ENCODE results near the gene CLEC4M.

Gene CLEC4M, protein sequence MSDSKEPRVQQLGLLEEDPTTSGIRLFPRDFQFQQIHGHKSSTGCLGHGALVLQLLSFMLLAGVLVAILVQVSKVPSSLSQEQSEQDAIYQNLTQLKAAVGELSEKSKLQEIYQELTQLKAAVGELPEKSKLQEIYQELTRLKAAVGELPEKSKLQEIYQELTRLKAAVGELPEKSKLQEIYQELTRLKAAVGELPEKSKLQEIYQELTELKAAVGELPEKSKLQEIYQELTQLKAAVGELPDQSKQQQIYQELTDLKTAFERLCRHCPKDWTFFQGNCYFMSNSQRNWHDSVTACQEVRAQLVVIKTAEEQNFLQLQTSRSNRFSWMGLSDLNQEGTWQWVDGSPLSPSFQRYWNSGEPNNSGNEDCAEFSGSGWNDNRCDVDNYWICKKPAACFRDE

DNA sequence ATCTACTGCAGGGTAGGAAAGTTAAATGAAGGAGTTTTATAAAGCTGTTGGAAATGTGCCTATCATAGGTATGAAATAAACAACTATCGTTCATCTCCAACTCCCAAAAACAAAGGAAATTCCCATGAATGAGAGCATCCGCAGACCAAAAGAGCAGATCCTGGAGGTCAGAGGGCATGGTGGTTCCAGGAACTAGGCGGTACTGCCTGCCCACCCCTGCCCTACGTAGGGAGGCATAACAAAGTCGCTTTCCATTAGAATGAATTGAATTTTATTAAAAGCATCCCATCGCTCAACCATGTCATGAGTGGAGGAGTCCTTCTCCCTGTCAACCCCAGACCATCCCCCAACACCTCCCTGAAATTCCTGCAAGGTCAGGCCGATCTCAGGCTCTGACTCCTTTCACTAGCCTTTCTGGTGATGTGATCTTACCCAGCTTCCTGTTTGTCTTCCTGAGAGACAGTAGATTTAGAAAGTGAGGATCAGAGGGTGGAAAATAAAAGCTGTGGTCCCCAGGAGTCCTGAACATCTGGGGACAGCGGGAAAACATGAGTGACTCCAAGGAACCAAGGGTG lies at the start of gene CLEC4M:
TSS of gene CLEC4M (plus strand) at position 525 of the 575 bp plus-strand sequence. CDS start at position 549, 24 bp downstream.
- DNase-seq (ENCODE audit: low spot score): no peak

DNA sequence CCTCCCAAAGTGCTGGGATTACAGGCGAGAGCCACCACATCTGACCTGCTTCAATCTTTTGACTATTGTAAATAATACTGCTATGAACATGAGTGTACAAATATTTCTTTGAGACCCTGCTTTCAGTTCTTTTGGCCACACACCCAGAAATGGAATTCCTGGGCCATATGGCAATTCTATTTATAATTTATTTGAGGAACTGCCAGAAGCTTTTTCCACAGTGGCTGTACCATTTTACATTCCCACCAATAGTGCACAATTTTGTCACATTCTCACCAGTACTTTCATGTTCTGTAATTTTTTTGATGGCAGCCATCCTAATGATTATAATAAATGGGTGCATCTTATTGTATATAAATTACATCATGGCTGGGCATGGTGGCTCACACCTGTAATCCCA lies 47.4 kb upstream of the CLEC4M start:
- no peak for DNase-seq (ENCODE audit: low spot score)

DNA sequence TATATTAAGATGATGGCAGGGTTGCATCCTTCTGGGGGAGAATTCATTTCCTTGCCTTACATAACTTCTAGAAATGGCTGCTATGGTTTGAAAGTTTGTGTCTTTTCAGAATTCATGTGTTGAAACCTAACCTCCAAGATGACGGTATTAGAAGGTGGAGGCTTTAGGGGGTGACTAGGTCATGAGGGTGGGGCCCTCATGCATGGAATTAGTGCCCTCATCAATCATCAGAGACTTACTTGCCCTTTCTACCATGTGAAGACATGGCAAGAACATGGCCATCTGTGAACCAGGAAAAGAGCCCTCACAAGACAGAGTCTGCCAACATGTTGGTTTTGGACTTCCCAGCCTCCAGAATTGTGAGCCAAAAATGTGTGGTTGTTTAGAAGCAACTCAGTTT lies 46.3 kb upstream of the CLEC4M start:
- no peak for DNase-seq (ENCODE audit: low spot score)

DNA sequence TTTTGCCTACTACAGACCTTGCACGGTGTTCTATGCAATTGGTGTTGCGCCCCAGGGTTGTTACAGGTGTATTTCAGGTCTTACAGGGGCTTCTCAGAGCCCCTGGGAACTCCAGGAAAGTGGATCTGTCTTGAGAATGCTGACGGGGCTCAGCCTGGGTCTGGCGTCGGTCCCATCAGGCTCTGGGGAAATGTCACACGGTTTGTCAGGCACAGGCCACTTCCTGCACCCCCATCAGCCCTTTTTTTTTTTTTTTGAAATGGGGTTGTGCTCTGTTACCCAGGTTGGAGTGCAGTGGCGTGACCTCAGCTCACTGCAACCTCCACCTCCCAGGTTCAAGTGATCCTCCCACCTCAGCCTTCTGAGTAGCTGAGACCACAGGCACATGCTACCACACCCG lies 44.4 kb upstream of the CLEC4M start:
- DNase-seq (ENCODE audit: low spot score): no peak

DNA sequence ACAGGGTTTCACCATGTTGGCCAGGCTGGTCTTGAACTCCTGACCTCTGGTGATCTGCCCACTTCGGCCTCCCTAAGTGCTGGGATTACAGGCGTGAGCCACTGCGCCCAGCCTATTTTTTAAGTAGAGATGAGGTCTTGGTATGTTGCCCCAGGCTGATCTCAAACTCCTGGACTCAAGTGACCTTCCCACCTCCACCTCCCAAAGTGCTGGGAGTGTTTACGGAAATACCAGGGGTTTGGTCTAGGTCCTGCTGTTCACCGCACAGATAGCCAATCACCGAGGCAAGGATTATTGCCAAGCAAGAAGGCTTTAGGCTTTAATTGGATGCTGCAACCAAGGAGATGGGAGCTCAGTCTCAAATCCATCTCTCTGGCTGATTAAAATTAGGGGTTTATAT lies 42.7 kb upstream of the CLEC4M start:
- DNase-seq (ENCODE audit: low spot score): no peak

DNA sequence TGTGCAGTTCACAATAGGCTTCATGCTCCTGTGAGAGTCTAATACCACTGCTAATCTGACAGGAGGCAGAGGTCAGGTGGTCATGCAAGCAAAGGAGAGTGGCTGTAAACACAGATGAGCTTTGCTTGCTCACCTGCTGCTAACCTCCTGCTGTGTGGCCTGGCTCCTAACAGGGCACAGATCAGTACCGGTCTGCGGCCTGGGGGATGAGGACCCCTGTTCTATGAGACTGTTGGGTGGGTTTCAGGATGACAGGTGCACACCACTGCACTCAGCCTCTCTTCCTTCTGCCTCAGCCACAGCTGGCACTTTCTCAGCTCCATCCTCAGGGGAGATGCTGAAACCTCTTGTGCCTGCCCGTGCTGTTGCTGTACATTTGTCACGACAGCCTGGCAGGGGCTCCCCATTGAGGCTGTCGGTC lies 40.8 kb upstream of the CLEC4M start:
- DNase-seq (ENCODE audit: low spot score): no peak

DNA sequence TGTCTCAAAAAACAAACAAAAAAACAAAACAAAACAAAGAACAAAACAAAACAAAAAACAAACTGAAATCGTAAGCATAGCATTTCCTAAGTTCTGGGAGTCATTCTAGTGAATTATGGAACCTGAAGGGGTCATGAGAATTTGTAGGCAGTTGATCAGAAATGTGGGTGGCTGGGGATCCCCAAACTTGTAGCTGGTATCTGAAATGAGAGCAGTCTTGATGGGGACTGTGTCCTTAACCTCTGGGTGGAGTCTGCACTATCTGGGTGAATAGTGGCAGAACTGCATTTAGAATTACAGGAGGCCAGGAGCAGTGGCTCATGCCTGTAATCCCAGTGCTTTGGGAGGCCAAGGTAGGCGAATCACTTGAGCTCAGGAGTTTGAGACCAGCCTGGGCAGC lies 37.3 kb upstream of the CLEC4M start:
- DNase-seq (ENCODE audit: low spot score): no peak

DNA sequence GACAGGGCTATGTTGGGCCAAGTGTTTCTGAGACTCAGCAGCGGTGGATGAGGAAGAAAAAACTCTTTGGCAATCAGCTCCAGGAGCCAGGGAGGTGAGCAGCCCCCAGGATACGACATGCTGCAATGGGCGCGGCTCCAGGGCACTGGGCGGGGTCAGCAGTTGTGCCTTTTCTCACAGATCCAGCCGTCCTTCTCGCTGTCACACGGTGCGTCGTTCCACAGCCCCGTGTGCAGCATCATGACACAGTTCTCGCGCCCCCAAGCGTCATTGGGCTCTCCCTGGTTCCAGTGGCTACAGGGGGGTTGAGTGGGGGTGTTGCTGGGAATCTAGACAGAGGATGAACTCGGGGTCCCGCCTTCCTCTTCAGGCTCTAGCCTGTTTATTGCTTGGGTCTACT lies 33.8 kb upstream of the CLEC4M start:
- DNase-seq (ENCODE audit: low spot score): no peak

DNA sequence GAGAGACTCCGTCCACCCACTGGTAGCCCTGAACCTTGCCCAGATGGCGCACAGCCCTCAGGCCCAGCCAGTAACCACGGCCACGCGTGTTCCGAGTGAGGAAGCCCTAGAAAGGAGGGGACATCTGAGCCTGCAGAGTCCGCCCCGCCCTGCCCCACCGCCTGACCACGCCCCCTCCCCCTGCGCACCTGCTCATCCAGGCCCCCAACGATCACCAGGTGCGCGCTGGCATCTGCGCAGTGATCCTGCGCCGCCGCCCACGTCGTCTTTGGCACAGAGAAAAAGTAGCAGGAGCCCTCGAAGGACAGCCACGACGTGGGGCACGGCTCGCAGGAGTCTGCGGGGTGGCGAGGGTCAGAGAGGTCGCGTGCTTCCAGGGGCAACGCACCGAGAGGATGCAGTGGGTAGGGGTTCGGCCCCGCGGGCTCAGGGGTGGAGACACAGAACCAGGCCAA lies 33.2 kb upstream of the CLEC4M start:
- no peak for DNase-seq (ENCODE audit: low spot score)

DNA sequence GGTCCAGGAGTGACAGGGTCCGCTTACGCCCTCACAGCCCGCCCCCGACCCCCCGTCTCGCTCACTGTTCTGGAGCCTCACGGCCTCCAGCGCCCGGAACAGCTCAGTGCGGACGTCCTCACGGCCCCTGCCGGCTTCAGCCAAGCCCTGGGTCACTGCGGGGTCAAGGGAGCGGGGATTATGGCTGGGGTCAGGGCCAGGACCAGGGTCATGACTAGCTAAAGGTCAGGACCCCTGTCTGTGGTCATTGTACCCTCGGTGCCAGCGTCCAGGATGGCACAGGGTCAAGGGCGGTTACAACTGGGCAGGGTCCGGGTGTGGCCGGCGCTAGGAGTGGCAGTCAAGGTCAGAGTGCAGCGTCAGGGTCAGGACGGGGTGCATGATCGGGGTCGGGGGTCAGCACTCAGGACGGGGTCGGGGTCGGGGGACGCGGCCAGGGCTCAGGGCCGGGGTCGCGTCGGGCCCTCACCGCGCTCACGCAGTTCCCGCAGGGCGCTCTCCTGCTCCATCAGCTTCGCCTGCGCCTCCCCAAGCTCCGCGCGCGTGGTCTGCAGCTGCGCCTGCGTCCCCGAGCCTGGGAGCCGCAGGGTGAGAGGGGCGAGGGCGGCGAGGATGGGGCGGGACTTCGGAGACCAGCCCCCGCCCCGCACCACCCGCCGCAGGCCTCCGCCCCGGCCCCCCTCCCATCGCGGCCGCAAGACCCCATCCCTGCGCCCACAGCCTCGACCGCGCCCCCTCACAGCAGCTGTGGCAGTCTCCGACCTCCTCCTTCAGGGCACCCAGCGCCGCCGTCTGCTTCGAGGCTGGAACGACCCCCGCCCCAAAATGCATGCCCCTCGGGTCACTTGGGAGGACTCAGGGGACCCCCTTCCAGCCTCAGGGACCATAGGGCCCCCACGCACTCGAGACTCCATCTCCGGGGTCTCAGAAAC lies 32.5 kb upstream of the CLEC4M start:
- no peak for DNase-seq (ENCODE audit: low spot score)

DNA sequence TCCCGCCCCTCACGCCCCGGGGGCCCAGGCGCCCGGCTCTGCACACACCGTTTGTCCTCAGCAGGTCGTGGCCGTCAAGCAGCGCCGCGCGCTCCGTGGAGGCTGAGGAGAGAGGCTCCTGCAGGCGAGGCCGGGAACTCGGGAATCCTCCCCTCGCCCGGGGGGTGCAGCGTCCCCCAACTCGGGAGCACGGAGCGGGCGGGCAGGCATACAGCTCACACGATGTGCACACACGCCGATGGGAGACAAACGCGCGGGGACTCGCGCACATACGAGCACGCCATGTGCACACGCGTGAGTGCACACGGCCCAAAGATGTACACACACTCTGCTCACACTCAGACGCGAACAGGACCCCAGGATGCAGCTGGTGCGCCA lies 31.8 kb upstream of the CLEC4M start:
- DNase-seq (ENCODE audit: low spot score): no peak

DNA sequence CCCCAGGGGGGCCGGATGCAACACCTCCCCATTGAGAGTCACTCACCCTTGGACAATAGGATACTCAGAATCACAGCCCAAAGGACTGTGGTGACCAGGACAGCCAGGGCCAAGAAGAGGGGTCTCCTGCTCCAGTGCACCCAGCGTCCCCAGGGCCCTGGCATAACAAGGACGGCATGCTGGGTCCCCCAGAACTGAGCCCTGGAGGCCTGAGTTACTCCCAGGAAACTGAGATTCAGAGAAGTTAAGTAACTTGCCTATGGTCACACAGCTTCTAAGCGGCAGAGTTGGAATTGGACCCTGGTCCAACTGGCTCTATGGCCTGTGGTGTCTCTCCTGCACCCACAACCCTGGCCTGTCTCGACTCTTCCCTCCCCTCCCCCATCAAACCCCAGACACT lies 31.4 kb upstream of the CLEC4M start:
- no peak for DNase-seq (ENCODE audit: low spot score)

DNA sequence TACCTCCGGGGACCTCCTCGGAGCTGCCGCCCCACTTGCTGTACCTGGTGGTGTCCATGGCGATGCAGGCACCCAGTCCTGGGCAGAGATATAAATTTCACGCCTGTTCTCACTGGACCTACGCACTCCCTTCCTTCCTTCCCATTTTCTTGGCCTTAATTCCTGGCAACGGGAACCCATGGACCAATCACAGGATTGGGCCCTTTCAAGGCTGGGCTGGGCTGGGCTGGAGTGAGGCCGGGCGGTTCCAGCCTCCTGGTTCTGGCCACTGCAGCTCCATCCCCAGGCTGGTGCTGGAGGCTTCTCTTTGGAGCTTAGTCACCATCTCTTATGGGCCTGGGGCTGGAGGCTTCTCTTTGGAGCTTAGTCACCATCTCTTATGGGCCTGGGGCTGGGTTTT lies 31.0 kb upstream of the CLEC4M start, which contains the start of gene CLEC4G:
TSS of gene CLEC4G (minus strand) at position 66 of the 400 bp plus-strand sequence. CDS start at position 58, 8 bp downstream.
- DNase-seq (ENCODE audit: low spot score): no peak

DNA sequence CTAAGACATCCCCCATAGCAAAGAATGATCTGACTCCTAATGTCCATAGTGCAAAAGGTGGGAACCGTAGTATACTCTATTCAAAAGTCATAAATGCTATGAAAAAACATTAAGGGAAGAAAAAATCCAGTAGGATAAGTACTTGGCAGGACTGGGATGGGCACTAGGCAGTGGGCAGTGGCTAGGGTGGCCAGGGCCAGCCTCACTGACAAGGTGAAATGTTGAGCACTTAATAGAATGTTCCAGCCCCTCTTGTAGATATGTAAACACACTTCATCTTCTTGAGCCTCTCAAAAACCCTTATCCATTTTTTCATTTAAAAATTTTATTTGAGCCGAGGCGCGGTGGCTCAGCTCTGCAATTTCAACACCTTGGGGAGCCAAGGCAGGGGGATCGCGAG lies 29.7 kb upstream of the CLEC4M start:
- DNase-seq (ENCODE audit: low spot score): no peak

DNA sequence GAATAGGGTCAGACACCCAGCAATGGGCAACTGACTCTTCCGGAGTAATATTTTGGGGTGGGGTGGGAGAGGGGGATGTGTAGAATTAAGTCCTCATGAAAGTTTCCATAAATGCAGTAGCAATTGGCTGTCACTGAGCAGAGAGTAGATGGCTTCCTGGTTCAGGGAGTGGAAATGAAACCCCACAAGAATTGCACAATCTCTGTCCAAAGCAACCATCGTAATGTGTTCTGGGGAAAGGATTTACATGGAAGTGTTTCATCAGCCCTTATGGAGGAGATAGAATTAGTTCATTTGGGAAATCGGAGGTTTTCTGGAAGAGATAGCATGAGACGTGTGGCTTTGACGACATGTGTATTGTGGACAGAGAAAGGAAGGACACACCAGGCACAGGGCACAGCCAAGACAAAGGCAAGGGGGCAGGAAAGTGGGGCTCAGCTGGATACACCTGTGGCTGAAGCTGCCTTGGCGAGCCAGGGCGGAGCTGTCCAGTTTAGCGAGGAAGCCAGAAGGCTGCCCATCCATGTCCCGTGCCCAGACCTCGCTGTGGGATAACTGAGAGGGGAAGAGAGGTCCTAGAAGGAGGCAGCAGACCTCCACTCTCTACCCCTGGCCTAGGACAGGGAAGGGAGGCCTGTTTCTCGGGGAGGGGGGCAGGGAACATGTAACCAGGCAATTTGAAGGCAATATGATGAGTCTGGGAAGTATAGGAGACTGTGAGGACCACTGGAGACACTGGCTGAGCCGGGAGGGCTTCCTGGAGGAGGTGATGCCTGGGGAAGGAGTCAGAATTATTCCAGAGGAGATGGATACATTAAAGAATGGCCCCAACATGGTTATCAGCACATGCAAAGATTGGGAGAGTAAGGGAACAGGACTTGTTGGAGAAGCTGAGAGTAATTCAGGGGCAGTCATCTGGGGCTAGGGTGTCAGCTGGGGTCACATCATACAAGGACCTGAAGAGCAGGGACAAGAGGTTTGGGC lies 28.5 kb upstream of the CLEC4M start:
- no peak for DNase-seq (ENCODE audit: low spot score)

DNA sequence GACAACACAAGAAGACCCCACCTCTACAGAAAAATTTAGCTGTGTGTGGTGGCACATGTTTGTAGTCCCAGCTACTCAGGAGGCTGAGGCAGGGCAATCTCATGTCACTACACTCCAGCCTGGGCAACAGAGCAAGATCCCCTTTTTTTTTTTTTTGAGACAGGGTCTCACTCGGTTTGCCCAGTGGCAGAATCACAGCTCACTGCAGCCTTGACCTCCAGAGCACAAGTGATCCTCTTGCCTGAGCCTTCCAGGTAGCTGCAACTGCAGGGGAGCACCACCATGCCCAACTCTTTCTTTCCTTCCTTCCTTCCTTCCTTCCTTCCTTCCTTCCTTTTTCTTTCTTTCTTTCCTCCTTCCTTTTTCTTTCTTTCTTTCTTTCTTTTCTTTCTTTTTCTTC lies 26.9 kb upstream of the CLEC4M start:
- no peak for DNase-seq (ENCODE audit: low spot score)

DNA sequence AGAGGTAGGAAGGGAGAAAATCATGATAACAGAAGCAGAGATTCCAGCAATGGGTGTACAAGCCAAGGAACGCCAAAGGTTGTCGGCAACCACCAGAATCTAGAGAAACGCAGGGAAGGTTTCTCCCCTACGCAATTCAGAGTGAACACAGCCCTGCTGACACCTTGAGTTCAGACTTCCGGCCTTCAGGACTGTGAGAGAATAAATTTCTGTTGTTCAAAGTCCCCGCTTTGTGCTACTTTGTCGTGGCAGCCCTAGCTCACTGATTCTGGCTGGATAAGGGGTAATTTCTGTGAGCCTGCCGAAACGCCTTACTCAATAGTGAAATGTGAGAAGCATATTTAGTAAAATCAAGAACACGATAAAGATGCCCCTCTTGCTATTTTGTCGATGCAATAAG lies 25.8 kb upstream of the CLEC4M start:
- DNase-seq (ENCODE audit: low spot score): no peak

DNA sequence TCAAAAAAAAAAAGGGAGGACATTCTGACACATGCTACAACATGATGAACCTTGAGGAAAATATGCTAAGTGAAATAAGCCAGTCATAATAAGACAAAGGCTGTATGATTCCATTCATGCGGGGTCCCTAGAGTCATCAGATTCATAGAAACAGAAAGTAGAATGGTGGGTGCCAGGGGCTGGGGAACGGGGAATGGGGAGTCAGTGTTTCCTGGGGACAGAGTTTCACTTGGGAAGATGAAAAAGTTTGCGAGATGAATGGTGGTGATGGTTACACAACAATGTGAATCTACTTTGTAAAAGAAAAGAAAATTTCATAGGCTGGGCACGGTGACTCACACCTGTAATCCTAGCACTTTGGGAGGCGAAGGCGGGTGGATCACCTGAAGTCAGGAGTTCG lies 25.0 kb upstream of the CLEC4M start:
- DNase-seq (ENCODE audit: low spot score): no peak

DNA sequence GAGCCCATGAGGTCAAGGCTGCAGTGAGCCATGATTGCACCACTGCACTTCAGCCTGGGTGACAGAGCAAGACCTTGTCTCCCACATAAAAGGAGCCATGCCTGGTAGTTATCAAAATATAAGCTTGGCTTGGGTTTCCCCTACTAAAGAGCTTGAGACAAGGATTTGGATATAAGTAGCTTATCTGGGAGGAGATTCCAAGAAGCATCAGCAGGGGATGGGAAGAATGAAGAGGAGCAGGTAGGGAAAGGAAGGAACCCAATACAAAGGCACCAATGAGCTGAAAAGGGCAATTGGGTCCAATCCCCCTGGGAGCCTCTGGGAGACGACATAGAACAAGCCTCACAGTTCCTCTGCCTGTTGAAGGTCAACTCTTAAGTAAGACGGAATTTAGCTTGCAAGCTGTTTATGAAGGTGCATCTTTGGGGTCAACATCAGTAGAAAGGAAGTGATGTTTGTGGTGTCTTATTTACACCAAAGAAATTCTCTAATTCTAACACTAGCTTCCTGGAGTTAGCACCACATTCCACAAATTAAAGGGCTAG lies 23.8 kb upstream of the CLEC4M start:
- DNase-seq (ENCODE audit: low spot score): no peak

DNA sequence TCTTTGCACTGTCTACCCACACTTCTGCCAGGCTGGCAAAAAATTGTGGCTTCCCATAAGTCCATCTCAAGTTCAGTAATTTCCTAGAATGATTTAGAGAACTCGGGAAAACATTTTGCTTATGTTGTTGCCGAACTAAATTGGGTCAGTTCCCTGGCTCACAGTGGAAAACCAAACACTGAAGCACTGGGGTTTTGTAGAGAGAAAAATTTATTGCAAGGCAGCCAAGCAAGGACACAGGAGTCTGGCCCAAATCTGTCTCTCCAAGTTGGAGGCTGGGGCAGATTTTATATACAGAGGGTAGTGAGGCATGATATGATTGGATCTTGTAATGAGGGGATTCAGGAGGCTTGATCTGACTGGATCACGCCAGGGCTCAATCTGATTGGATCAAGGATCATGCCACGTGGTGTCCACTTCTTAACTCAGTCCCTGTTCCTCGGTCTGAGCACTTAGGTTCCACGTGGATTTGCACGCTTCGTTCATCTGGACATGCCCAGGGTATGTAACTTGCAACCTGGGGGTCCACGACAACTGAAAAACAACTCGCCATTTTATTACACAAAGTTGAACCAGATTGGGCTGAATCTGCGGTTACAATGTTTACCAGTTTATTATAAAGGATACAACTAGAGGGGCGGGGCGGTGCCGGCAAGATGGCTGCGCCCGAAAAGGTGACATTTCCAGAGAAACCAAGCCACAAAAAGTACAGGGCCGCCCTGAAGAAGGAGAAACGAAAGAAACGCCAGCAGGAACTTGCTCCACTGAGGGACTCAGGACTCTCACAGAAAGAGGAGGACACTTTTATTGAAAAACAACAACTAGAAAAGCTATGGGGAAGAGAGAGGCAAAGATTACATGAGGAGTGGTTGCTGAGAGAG lies 23.0 kb upstream of the CLEC4M start:
- no peak for DNase-seq (ENCODE audit: low spot score)
